IMR-90 (cell line): Measurements from ENCODE around the gene HTATSF1. TPM values are rescaled to one million over a fixed set of nuclear protein-coding genes. Genes with fewer than 3 reads are reported as not detected.

ENCODE experiments used
- ATAC-seq: fragments of 200-7000 bp; cut with Tn5 transposase; 2 replicates; pipeline ENCODE4 v1.9.1; 2020; ENCODE audit warnings: low read depth, mild to moderate bottlenecking, moderate library complexity
- BruUV-seq: library from RNA; stranded (reverse); fragments of 400-500 nt; replicated peaks from 2 replicates; lab custom pipeline; 2021; lab: Mats Ljungman, UMichigan
- CTCF ChIA-PET: fragments of 300-600 bp; formaldehyde crosslinking; extraction: SDS; loops from one replicate; lab custom pipeline; 2021; ENCODE audit warnings: antibody characterized with exemption; lab: Yijun Ruan, JAX
- POLR2A ChIA-PET: fragments of 300-600 bp; sonication (Branson Sonifier 250); formaldehyde crosslinking; loops from one replicate; lab custom pipeline; 2022; ENCODE audit warnings: antibody characterized with exemption; ENCODE audit not compliant: unreplicated experiment; lab: Charles Lee
- DNase-seq: peaks from one replicate; pipeline ENCODE4 v3.0.0; 2013
- H2AFZ ChIP-seq: replicated peaks from 2 replicates; pipeline ENCODE3; 2013; ENCODE audit warnings: low read length, mild to moderate bottlenecking; ENCODE audit not compliant: poor library complexity
- H2AK5ac ChIP-seq: 2 replicates; pipeline ENCODE4 v1.6.1; 2013; ENCODE audit warnings: low read depth, low read length, inconsistent platforms
- H2AK9ac ChIP-seq: replicated peaks from 2 replicates; pipeline ENCODE3; 2013; ENCODE audit warnings: mild to moderate bottlenecking, low read depth, low read length, moderate library complexity; ENCODE audit not compliant: poor library complexity
- H2BK120ac ChIP-seq: 2 replicates; pipeline ENCODE4 v1.6.1; 2013; ENCODE audit warnings: low read depth, low read length, inconsistent platforms
- H2BK15ac ChIP-seq: 3 replicates; pipeline ENCODE4 v1.6.1; 2013; ENCODE audit warnings: low read depth, low read length, inconsistent platforms
- H2BK20ac ChIP-seq: 2 replicates; pipeline ENCODE4 v1.6.1; 2013; ENCODE audit warnings: low read depth, mild to moderate bottlenecking, inconsistent platforms, low read length, moderate library complexity
- H2BK5ac ChIP-seq: 2 replicates; pipeline ENCODE4 v1.6.1; 2013; ENCODE audit warnings: mild to moderate bottlenecking, low read depth, low read length, inconsistent platforms; ENCODE audit not compliant: poor library complexity, severe bottlenecking
- H3K14ac ChIP-seq: replicated peaks from 2 replicates; pipeline ENCODE4 v1.6.1; 2013; ENCODE audit warnings: low read depth, low read length, inconsistent platforms
- H3K18ac ChIP-seq: 2 replicates; pipeline ENCODE4 v1.6.1; 2013; ENCODE audit warnings: low read depth, low read length, control low read depth
- H3K23ac ChIP-seq: 2 replicates; pipeline ENCODE4 v1.6.1; 2013; ENCODE audit warnings: low read depth, low read length, inconsistent platforms
- H3K27ac ChIP-seq: 2 replicates; pipeline ENCODE4 v1.5.1; 2013; ENCODE audit warnings: mild to moderate bottlenecking, control low read depth, low read length; ENCODE audit not compliant: insufficient read depth
- H3K27me3 ChIP-seq: 2 replicates; pipeline ENCODE4 v1.6.1; 2013; ENCODE audit warnings: low read length; ENCODE audit not compliant: control insufficient read depth, insufficient read depth
- H3K36me3 ChIP-seq: 2 replicates; pipeline ENCODE4 v1.6.1; 2013; ENCODE audit warnings: low read length, mixed read lengths; ENCODE audit not compliant: control insufficient read depth, insufficient read depth
- H3K4ac ChIP-seq: 2 replicates; pipeline ENCODE4 v1.6.1; 2013; ENCODE audit warnings: low read depth, low read length, inconsistent platforms
- H3K4me1 ChIP-seq: 2 replicates; pipeline ENCODE4 v1.6.1; 2013; ENCODE audit warnings: low read length, mixed read lengths; ENCODE audit not compliant: control insufficient read depth, insufficient read depth
- H3K4me2 ChIP-seq: 2 replicates; pipeline ENCODE4 v1.6.1; 2013; ENCODE audit warnings: low read depth, mild to moderate bottlenecking, control low read depth, low read length, moderate library complexity
- H3K4me3 ChIP-seq: 2 replicates; pipeline ENCODE4 v1.5.1; 2013; ENCODE audit warnings: low read depth, mild to moderate bottlenecking, control low read depth, low read length, moderate library complexity; ENCODE audit not compliant: insufficient read depth
- H3K56ac ChIP-seq: 2 replicates; pipeline ENCODE4 v1.6.1; 2013; ENCODE audit warnings: low read length, inconsistent platforms; ENCODE audit not compliant: insufficient read depth; ENCODE audit errors: extremely low read depth
- H3K79me1 ChIP-seq, 2 experiments: 2 replicates each; pipeline ENCODE4 v1.6.1; 2013; ENCODE audit warnings: low read length in 2 of 2, inconsistent platforms in 1 of 2, low read depth in 1 of 2
- H3K9ac ChIP-seq: 2 replicates; pipeline ENCODE4 v1.6.1; 2013; ENCODE audit warnings: low read depth, low read length, control low read depth
- H3K9me1 ChIP-seq: 2 replicates; pipeline ENCODE4 v1.6.1; 2013; ENCODE audit warnings: low read length, inconsistent platforms; ENCODE audit not compliant: insufficient read depth
- H3K9me3 ChIP-seq: 2 replicates; pipeline ENCODE4 v1.6.1; 2013; ENCODE audit warnings: low read length; ENCODE audit not compliant: control insufficient read depth, insufficient read depth
- H4K20me1 ChIP-seq: 2 replicates; pipeline ENCODE4 v1.6.1; 2013; ENCODE audit warnings: low read length, inconsistent platforms; ENCODE audit not compliant: insufficient read depth
- H4K5ac ChIP-seq: 2 replicates; pipeline ENCODE4 v1.6.1; 2013; ENCODE audit warnings: mild to moderate bottlenecking, low read depth, low read length, control low read depth
- H4K8ac ChIP-seq, 2 experiments: 2 replicates each; pipeline ENCODE4 v1.6.1; 2013; ENCODE audit warnings: low read depth in 2 of 2, low read length in 2 of 2, control low read depth in 1 of 2, inconsistent platforms in 1 of 2
- H4K91ac ChIP-seq: 2 replicates; pipeline ENCODE4 v1.6.1; 2013; ENCODE audit warnings: low read depth, low read length, inconsistent platforms; ENCODE audit not compliant: insufficient read depth
- FOS ChIP-seq: fragments of 150-350 bp; IDR thresholded peaks from 2 replicates; pipeline ENCODE4 v1.6.1; 2016; ENCODE audit warnings: low read depth, low read length
- NFE2L2 ChIP-seq: fragments of 150-350 bp; IDR thresholded peaks from 2 replicates; pipeline ENCODE4 v1.6.1; 2016; ENCODE audit warnings: low read depth, mild to moderate bottlenecking, low read length
- RCOR1 ChIP-seq: IDR thresholded peaks from 2 replicates; pipeline ENCODE4 v1.6.1; 2012; ENCODE audit warnings: mild to moderate bottlenecking, low read length, improper control_type of control experiment; ENCODE audit not compliant: insufficient replicate concordance
- SMC3 ChIP-seq: fragments of 150-350 bp; IDR thresholded peaks from 2 replicates; pipeline ENCODE4 v1.6.1; 2016; ENCODE audit warnings: low read depth, mild to moderate bottlenecking, antibody characterized with exemption, low read length, moderate library complexity
- USF2 ChIP-seq: fragments of 150-350 bp; IDR thresholded peaks from 2 replicates; pipeline ENCODE4 v1.6.1; 2017; ENCODE audit warnings: mild to moderate bottlenecking, antibody characterized with exemption, low read length, low read depth
- WGBS, 2 experiments: methylation state at CpG; one replicate each; pipeline versions ENCODE4 v1.1.5 to v1.1.7; 2013; ENCODE audit warnings: missing lambda C conversion rate in 2 of 2; ENCODE audit not compliant: insufficient read length in 1 of 2; ENCODE audit errors: extremely low coverage in 2 of 2; 5-methylcytosine and 5-hydroxymethylcytosine counted together
- dilution Hi-C: fragments of 300-500 bp; cut with HindIII; formaldehyde crosslinking; loops from one replicate; pipeline ENCODE4 v1.14.3; 2018; ENCODE audit warnings: low sequenced_read_pairs; ENCODE audit not compliant: unreplicated experiment
- in situ Hi-C: fragments of 300-500 bp; cut with MboI; formaldehyde crosslinking; loops from 3 replicates; pipeline ENCODE4 v1.14.3; 2019; ENCODE audit warnings: low sequenced_read_pairs, inconsistent platforms, mixed read lengths
- intact Hi-C: fragments of 100-400 bp; cut with micrococcal nuclease; formaldehyde crosslinking; loops from 2 replicates; pipeline ENCODE4 v1.10.0; 2022
- polyA plus RNA-seq, 3 experiments: library from polyadenylated mRNA; depleted of rRNA; stranded (reverse); fragments of >200 nt; gene quantifications; 2 replicates each; pipeline ENCODE4 v1.2.3, GENCODE V29; 2012; ENCODE audit warnings: low replicate concordance in 1 of 3
- total RNA-seq: library from RNA; depleted of rRNA; stranded (reverse); fragments of >200 nt; gene quantifications from 2 replicates; pipeline ENCODE4 v1.2.3, GENCODE V29; 2012

The HTATSF1 gene
- total and polyA plus RNA-seq, 2 of the 4 experiments (the other 2 are of a cell fraction), result 6.8 to 19.0 TPM

- Histone ChIP-seq H4K5ac (peak overlapping the region; percentile 71), H2BK120ac (no peak overlapping the region), H4K91ac (peak overlapping the region; percentile 26), H2AK9ac (no peak overlapping the region), H2BK5ac (peak overlapping the region; percentile 48), H3K79me1 (no peaks in the 10 kb centered on the region), H3K56ac (peak overlapping the region; percentile 56; the same call in 1 of the 2 replicates), H3K18ac (0 out of 2 replicates have a peak overlapping the region, but pooled peaks have one; percentile 6), H3K9me1 (0 out of 2 replicates have a peak, but pooled peaks cover 3% of the 10 kb centered on the region), H3K4me3 (peak overlapping the region; percentile 66), H3K4me2 (peak overlapping the region; percentile 33), H3K36me3 (no peaks in the 10 kb centered on the region), H3K27me3 (peaks cover 3% of the 10 kb centered on the region), H3K14ac (peak overlapping the region; percentile 3; the same call in 1 of the 2 replicates), H4K20me1 (peaks cover 2% of the 10 kb centered on the region), H2AFZ (peak overlapping the region; percentile 73), H2BK20ac (no peak overlapping the region), H3K9ac (peak overlapping the region; percentile 71), H3K27ac (peak overlapping the region; percentile 83), H2BK15ac (no peak overlapping the region), H3K4ac (peak overlapping the region; percentile 61), H3K4me1 (no peaks in the 10 kb centered on the region), H3K9me3 (no peaks in the 10 kb centered on the region), H4K8ac (peak overlapping the region; percentile 75 to 93), H2AK5ac (no peak overlapping the region), H3K23ac (no peak overlapping the region)
- ATAC-seq (0 out of 2 replicates have a peak, but pooled peaks have one; percentile 1), DNase-seq (no peak)
- TF ChIP-seq SMC3 (no peak), USF2 (no peak), RCOR1 (no peak), NFE2L2 (no peak), FOS (no peak)
- BruUV-seq, result no TSS peak
- ChIA-PET CTCF (no interaction called here), POLR2A (no interaction called here)
- 10% methylated on average over 2 of the region's 13 CpGs; no CpG with 5 or more reads in 1 of the 2 experiments for WGBS, 2 experiments
- in situ Hi-C loops (loop anchor here (25.0 kb wide), 1 partner anchor 509 kb away; the partner anchor contains the start of gene SLC9A6), intact Hi-C loops (loop anchor here (2.0 to 10.0 kb wide), 4 partner anchors 244 to 467 kb away; partner anchors contain the start of gene MAP7D3), dilution Hi-C loops (no loop called here)
These were observed 1.1 kb upstream of the HTATSF1 start for GRCh38 chrX:136496186-136496763.
